GM23338 (cell line): ENCODE results near the gene SLFN12. TPM values are rescaled to one million over a fixed set of nuclear protein-coding genes. Genes with fewer than 3 reads are reported as not detected.
A peak's percentile ranks its signal among the peaks of the same experiment; 100 is the strongest.

Experiments
- ATAC-seq: fragments of 200-7000 bp; cut with Tn5 transposase; 3 replicates; pipeline ENCODE4 v1.9.1; 2020
- DNase-seq: peaks from one replicate; pipeline ENCODE4 v3.0.0-alpha.2; 2015; ENCODE audit warnings: low spot score
- H2AFZ ChIP-seq: fragments of 200-600 bp; sonication (generic); 2 replicates; pipeline ENCODE4 v1.8.0; 2016; ENCODE audit warnings: antibody characterized with exemption, mild to moderate bottlenecking, moderate library complexity
- H3F3A ChIP-seq: fragments of 200-600 bp; sonication (generic); replicated peaks from 2 replicates; pipeline ENCODE4 v1.8.0; 2017; ENCODE audit warnings: antibody characterized with exemption, mixed run types, low read depth
- H3K27ac ChIP-seq: fragments of 200-600 bp; sonication (generic); 2 replicates; pipeline ENCODE4 v1.6.1; 2016; ENCODE audit warnings: low read depth
- H3K27me3 ChIP-seq: fragments of 200-600 bp; sonication (generic); 2 replicates; pipeline ENCODE4 v1.8.0; 2016; ENCODE audit warnings: mild to moderate bottlenecking, mixed run types, moderate library complexity; ENCODE audit not compliant: insufficient read depth
- H3K36me3 ChIP-seq: fragments of 200-600 bp; sonication (generic); 2 replicates; pipeline ENCODE4 v1.8.0; 2016; ENCODE audit warnings: mild to moderate bottlenecking; ENCODE audit not compliant: insufficient read depth
- H3K4me1 ChIP-seq: fragments of 200-600 bp; sonication (generic); 2 replicates; pipeline ENCODE4 v1.8.0; 2016; ENCODE audit warnings: mild to moderate bottlenecking, moderate library complexity; ENCODE audit not compliant: insufficient read depth
- H3K4me2 ChIP-seq: fragments of 200-600 bp; sonication (generic); 2 replicates; pipeline ENCODE4 v1.7.1; 2017; ENCODE audit warnings: mixed run types
- H3K4me3 ChIP-seq: fragments of 200-600 bp; sonication (generic); 2 replicates; pipeline ENCODE4 v1.6.1; 2016; ENCODE audit warnings: mixed run types
- H3K79me2 ChIP-seq: fragments of 200-600 bp; sonication (generic); replicated peaks from 2 replicates; pipeline ENCODE4 v1.8.0; 2017; ENCODE audit warnings: mild to moderate bottlenecking; ENCODE audit not compliant: insufficient read depth
- H3K9me2 ChIP-seq: fragments of 200-600 bp; sonication (generic); 2 replicates; pipeline ENCODE4 v1.8.0; 2017; ENCODE audit not compliant: insufficient read depth
- H4K20me1 ChIP-seq: fragments of 200-600 bp; sonication (generic); replicated peaks from 2 replicates; pipeline ENCODE4 v1.8.0; 2017; ENCODE audit warnings: mild to moderate bottlenecking; ENCODE audit not compliant: insufficient read depth
- H3K27ac Mint-ChIP-seq: 2 replicates; pipeline ENCODE4 v1.8.0; 2020; ENCODE audit warnings: inconsistent platforms, mild to moderate bottlenecking, moderate library complexity, mixed read lengths
- H3K27me3 Mint-ChIP-seq: 3 replicates; pipeline ENCODE4 v1.8.0; 2022; ENCODE audit warnings: low read depth, mild to moderate bottlenecking, moderate library complexity, mixed read lengths, inconsistent platforms; ENCODE audit not compliant: insufficient read depth, poor library complexity
- H3K36me3 Mint-ChIP-seq: 3 replicates; pipeline ENCODE4 v1.8.0; 2021; ENCODE audit warnings: low read depth, mild to moderate bottlenecking, inconsistent platforms, moderate library complexity, mixed read lengths
- H3K4me1 Mint-ChIP-seq: 3 replicates; pipeline ENCODE4 v1.8.0; 2020; ENCODE audit warnings: mild to moderate bottlenecking, inconsistent platforms, mixed read lengths
- H3K4me3 Mint-ChIP-seq: 3 replicates; pipeline ENCODE4 v1.8.0; 2021; ENCODE audit warnings: moderate library complexity, mild to moderate bottlenecking, inconsistent platforms, mixed read lengths
- H3K9me3 Mint-ChIP-seq: 3 replicates; pipeline ENCODE4 v1.8.0; 2020; ENCODE audit warnings: moderate library complexity, mild to moderate bottlenecking, inconsistent platforms, mixed read lengths
- JUNB ChIP-seq: IDR thresholded peaks from one replicate; pipeline ENCODE4 v1.6.1; 2016; ENCODE audit warnings: antibody characterized with exemption; ENCODE audit not compliant: unreplicated experiment
- NANOG ChIP-seq: IDR thresholded peaks from 2 replicates; pipeline ENCODE4 v1.6.1; 2016; ENCODE audit warnings: antibody characterized with exemption, borderline replicate concordance
- POLR2AphosphoS5 ChIP-seq: IDR thresholded peaks from 2 replicates; pipeline ENCODE4 v1.6.1; 2016; ENCODE audit warnings: antibody characterized with exemption, low read depth
- ZNF114 ChIP-seq: fragments of 250-450 bp; sonication (Bioruptor Pico); IDR thresholded peaks from 2 replicates; pipeline ENCODE4 v1.5.0; 2020; ENCODE audit warnings: mild to moderate bottlenecking, moderate library complexity
- ZNF331 ChIP-seq: fragments of 250-450 bp; sonication (Bioruptor Pico); IDR thresholded peaks from 2 replicates; pipeline ENCODE4 v1.5.0; 2020; ENCODE audit warnings: low read depth, mild to moderate bottlenecking, moderate library complexity
- polyA plus RNA-seq: library from polyadenylated mRNA; unstranded; fragments of >200 nt; fragmentation: Nextera tagmentation; extraction: Ambion mirVana; gene quantifications from 2 replicates; pipeline ENCODE4 v1.2.1, GENCODE V29; 2016
- total RNA-seq: library from RNA; depleted of rRNA; stranded (reverse); fragments of >200 nt; shearing (Covaris generic); gene quantifications from 2 replicates; pipeline ENCODE4 v1.2.3, GENCODE V29; 2014
- TF ChIP-seq, protein P1 (sequence below), 2 experiments: fragments of 200-600 bp in 1 of 2; sonication (generic) in 1 of 2; conservative IDR thresholded peaks; 2 replicates each; pipeline versions ENCODE4 v1.5.1 to v1.6.1; 2016 to 2017; ENCODE audit warnings: antibody characterized with exemption in 2 of 2, low read depth in 2 of 2, mild to moderate bottlenecking in 2 of 2, moderate library complexity in 1 of 2
- TF ChIP-seq, protein P2 (sequence below): fragments of 250-450 bp; sonication (Bioruptor Pico); IDR thresholded peaks from 2 replicates; pipeline ENCODE4 v1.5.0; 2020; ENCODE audit warnings: mild to moderate bottlenecking, moderate library complexity
- TF ChIP-seq, protein P3 (sequence below): IDR thresholded peaks from 2 replicates; pipeline ENCODE4 v1.6.1; 2016; ENCODE audit warnings: antibody characterized with exemption

The SLFN12 gene
- total and polyA plus RNA-seq, 2 experiments from 2014 or later = 3.5 to 9.2 TPM

DNA sequence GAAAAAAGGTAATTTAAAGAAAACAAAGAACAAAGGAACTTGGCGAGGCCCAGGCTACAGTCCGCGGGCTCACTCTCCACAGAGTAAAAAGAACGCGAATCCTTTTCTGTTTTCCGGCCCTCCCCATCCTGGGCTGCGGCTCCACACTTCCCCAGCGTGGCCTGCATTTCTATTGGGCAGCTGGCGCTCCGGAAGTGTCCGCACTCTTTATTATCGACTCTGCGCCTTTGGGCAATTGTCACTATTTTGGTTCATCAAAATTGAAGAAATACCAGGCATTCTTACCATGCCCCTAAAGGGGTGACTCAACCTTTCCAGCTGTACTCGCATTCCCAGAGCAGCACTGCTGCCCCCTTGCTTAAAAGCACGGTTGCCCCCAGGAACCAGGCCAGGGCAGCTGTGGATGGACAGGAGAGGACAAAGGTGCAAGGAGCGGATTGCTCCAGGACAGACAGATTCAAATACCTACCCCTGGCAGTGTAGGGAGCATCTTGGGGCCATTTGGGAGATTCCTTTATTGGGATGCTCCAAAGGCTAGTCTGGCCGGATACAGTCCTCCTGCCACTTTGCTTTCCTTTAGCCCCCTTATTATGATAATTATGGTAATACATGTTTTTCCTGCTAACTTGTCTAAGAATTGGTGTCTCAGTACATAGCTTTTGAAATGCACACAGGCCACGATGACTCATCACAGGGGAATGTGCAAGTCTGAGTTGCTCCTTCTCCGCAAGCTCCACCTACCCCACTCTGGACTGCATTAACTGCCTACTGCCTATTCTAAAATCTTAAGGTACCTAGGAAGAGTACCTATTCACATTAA, 985 bp upstream of the SLFN12 start:
- DNase-seq (peak; percentile 96), ATAC-seq (peak; percentile 71)
- Mint-ChIP-seq H3K9me3 (no peaks in the 10 kb centered on the region), H3K4me1 (peaks cover 68% of the 10 kb centered on the region), H3K4me3 (peak overlapping the region; percentile 79), H3K27me3 (peaks cover 58% of the 10 kb centered on the region), H3K36me3 (no peaks in the 10 kb centered on the region), H3K27ac (peak overlapping the region; percentile 85)
- H3K27me3 ChIP-seq = peaks cover 84% of the 10 kb centered on the region
- H3K4me2 ChIP-seq = peak overlapping the region; percentile 73
- peaks cover 31% of the 10 kb centered on the region for H3K4me1 ChIP-seq
- peak overlapping the region; percentile 48 for H3K4me3 ChIP-seq
- H2AFZ ChIP-seq = no peak overlapping the region
- H3K36me3 ChIP-seq = no peaks in the 10 kb centered on the region
- H3K9me2 ChIP-seq = no peaks in the 10 kb centered on the region
- H3K79me2 ChIP-seq = no peaks in the 10 kb centered on the region
- peak overlapping the region; percentile 81 for H3K27ac ChIP-seq
- H3F3A ChIP-seq = no peaks in the 10 kb centered on the region
- no peak for TF ChIP-seq ZNF114 (CRISPR knock-in tag)
- TF ChIP-seq, protein P1, sequence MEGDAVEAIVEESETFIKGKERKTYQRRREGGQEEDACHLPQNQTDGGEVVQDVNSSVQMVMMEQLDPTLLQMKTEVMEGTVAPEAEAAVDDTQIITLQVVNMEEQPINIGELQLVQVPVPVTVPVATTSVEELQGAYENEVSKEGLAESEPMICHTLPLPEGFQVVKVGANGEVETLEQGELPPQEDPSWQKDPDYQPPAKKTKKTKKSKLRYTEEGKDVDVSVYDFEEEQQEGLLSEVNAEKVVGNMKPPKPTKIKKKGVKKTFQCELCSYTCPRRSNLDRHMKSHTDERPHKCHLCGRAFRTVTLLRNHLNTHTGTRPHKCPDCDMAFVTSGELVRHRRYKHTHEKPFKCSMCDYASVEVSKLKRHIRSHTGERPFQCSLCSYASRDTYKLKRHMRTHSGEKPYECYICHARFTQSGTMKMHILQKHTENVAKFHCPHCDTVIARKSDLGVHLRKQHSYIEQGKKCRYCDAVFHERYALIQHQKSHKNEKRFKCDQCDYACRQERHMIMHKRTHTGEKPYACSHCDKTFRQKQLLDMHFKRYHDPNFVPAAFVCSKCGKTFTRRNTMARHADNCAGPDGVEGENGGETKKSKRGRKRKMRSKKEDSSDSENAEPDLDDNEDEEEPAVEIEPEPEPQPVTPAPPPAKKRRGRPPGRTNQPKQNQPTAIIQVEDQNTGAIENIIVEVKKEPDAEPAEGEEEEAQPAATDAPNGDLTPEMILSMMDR (conservative IDR thresholded peaks at IDR 0.05; ENCODE audit: low read depth in 2 of 2) = peak; percentile 33 to 41; a peak in 3 of 4 replicates
- TF ChIP-seq POLR2AphosphoS5 = peak; percentile 60
- TF ChIP-seq JUNB = no peak
- TF ChIP-seq, protein P2, sequence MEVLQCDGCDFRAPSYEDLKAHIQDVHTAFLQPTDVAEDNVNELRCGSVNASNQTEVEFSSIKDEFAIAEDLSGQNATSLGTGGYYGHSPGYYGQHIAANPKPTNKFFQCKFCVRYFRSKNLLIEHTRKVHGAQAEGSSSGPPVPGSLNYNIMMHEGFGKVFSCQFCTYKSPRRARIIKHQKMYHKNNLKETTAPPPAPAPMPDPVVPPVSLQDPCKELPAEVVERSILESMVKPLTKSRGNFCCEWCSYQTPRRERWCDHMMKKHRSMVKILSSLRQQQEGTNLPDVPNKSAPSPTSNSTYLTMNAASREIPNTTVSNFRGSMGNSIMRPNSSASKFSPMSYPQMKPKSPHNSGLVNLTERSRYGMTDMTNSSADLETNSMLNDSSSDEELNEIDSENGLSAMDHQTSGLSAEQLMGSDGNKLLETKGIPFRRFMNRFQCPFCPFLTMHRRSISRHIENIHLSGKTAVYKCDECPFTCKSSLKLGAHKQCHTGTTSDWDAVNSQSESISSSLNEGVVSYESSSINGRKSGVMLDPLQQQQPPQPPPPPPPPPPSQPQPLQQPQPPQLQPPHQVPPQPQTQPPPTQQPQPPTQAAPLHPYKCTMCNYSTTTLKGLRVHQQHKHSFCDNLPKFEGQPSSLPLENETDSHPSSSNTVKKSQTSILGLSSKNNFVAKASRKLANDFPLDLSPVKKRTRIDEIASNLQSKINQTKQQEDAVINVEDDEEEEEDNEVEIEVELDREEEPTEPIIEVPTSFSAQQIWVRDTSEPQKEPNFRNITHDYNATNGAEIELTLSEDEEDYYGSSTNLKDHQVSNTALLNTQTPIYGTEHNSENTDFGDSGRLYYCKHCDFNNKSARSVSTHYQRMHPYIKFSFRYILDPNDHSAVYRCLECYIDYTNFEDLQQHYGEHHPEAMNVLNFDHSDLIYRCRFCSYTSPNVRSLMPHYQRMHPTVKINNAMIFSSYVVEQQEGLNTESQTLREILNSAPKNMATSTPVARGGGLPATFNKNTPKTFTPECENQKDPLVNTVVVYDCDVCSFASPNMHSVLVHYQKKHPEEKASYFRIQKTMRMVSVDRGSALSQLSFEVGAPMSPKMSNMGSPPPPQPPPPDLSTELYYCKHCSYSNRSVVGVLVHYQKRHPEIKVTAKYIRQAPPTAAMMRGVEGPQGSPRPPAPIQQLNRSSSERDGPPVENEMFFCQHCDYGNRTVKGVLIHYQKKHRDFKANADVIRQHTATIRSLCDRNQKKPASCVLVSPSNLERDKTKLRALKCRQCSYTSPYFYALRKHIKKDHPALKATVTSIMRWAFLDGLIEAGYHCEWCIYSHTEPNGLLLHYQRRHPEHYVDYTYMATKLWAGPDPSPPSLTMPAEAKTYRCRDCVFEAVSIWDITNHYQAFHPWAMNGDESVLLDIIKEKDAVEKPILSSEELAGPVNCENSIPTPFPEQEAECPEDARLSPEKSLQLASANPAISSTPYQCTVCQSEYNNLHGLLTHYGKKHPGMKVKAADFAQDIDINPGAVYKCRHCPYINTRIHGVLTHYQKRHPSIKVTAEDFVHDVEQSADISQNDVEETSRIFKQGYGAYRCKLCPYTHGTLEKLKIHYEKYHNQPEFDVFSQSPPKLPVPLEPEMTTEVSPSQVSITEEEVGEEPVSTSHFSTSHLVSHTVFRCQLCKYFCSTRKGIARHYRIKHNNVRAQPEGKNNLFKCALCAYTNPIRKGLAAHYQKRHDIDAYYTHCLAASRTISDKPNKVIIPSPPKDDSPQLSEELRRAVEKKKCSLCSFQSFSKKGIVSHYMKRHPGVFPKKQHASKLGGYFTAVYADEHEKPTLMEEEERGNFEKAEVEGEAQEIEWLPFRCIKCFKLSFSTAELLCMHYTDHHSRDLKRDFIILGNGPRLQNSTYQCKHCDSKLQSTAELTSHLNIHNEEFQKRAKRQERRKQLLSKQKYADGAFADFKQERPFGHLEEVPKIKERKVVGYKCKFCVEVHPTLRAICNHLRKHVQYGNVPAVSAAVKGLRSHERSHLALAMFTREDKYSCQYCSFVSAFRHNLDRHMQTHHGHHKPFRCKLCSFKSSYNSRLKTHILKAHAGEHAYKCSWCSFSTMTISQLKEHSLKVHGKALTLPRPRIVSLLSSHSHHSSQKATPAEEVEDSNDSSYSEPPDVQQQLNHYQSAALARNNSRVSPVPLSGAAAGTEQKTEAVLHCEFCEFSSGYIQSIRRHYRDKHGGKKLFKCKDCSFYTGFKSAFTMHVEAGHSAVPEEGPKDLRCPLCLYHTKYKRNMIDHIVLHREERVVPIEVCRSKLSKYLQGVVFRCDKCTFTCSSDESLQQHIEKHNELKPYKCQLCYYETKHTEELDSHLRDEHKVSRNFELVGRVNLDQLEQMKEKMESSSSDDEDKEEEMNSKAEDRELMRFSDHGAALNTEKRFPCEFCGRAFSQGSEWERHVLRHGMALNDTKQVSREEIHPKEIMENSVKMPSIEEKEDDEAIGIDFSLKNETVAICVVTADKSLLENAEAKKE (CRISPR knock-in tag) = no peak
- peak; percentile 91 for TF ChIP-seq NANOG
- TF ChIP-seq, protein P3, sequence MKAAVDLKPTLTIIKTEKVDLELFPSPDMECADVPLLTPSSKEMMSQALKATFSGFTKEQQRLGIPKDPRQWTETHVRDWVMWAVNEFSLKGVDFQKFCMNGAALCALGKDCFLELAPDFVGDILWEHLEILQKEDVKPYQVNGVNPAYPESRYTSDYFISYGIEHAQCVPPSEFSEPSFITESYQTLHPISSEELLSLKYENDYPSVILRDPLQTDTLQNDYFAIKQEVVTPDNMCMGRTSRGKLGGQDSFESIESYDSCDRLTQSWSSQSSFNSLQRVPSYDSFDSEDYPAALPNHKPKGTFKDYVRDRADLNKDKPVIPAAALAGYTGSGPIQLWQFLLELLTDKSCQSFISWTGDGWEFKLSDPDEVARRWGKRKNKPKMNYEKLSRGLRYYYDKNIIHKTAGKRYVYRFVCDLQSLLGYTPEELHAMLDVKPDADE = peak; percentile 37
- no peak for TF ChIP-seq ZNF331 (CRISPR knock-in tag)
- no peaks in the 10 kb centered on the region for H4K20me1 ChIP-seq
